Measurements from ENCODE around the gene KIAA0586. TPM values are rescaled to one million over a fixed set of nuclear protein-coding genes. Genes with fewer than 3 reads are reported as not detected.

KIAA0586 gene
- total RNA-seq, 1 experiment from 2014 or later: 23.5 TPM

DNA sequence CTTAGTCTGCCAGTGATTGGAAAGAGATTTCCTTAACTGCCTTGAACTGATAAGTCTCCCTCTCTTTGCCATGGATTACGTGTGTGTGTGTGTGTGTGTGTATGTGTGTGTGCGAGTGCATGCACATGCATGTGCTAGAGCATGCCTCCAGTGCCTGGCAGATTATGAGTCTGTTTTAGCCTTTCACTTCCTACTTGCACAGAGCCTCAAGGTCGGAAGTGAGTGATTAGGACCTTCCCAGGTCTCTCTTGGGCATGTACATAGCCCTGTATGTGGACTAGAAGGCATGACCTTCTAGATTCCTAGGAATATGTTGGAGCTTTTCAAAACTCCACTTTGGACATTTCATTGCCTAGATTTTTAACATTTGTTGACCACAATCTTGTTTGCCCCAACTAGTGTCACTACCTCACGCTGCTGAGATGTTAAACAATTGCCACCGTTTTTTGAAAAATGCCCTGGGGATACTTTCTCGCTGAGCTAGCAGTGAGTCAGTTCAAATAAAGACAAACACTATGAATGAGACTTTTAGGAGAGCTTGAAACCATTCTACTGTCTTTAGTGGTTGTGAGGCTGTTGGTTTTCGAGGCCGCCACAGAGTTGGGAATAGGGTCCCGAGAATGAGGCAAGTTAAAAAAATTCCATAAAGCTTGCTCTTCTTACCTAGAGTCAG, 28.2 kb downstream of the KIAA0586 start (continued):
- TF ChIP-seq, protein P1, sequence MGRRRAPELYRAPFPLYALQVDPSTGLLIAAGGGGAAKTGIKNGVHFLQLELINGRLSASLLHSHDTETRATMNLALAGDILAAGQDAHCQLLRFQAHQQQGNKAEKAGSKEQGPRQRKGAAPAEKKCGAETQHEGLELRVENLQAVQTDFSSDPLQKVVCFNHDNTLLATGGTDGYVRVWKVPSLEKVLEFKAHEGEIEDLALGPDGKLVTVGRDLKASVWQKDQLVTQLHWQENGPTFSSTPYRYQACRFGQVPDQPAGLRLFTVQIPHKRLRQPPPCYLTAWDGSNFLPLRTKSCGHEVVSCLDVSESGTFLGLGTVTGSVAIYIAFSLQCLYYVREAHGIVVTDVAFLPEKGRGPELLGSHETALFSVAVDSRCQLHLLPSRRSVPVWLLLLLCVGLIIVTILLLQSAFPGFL (CRISPR knock-in tag; IDR thresholded peaks at IDR 0.05; ENCODE audit: borderline replicate concordance): no peak
- TF ChIP-seq, protein P2, sequence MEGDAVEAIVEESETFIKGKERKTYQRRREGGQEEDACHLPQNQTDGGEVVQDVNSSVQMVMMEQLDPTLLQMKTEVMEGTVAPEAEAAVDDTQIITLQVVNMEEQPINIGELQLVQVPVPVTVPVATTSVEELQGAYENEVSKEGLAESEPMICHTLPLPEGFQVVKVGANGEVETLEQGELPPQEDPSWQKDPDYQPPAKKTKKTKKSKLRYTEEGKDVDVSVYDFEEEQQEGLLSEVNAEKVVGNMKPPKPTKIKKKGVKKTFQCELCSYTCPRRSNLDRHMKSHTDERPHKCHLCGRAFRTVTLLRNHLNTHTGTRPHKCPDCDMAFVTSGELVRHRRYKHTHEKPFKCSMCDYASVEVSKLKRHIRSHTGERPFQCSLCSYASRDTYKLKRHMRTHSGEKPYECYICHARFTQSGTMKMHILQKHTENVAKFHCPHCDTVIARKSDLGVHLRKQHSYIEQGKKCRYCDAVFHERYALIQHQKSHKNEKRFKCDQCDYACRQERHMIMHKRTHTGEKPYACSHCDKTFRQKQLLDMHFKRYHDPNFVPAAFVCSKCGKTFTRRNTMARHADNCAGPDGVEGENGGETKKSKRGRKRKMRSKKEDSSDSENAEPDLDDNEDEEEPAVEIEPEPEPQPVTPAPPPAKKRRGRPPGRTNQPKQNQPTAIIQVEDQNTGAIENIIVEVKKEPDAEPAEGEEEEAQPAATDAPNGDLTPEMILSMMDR (IDR thresholded peaks at IDR 0.05): no peak
- TF ChIP-seq, protein P3, sequence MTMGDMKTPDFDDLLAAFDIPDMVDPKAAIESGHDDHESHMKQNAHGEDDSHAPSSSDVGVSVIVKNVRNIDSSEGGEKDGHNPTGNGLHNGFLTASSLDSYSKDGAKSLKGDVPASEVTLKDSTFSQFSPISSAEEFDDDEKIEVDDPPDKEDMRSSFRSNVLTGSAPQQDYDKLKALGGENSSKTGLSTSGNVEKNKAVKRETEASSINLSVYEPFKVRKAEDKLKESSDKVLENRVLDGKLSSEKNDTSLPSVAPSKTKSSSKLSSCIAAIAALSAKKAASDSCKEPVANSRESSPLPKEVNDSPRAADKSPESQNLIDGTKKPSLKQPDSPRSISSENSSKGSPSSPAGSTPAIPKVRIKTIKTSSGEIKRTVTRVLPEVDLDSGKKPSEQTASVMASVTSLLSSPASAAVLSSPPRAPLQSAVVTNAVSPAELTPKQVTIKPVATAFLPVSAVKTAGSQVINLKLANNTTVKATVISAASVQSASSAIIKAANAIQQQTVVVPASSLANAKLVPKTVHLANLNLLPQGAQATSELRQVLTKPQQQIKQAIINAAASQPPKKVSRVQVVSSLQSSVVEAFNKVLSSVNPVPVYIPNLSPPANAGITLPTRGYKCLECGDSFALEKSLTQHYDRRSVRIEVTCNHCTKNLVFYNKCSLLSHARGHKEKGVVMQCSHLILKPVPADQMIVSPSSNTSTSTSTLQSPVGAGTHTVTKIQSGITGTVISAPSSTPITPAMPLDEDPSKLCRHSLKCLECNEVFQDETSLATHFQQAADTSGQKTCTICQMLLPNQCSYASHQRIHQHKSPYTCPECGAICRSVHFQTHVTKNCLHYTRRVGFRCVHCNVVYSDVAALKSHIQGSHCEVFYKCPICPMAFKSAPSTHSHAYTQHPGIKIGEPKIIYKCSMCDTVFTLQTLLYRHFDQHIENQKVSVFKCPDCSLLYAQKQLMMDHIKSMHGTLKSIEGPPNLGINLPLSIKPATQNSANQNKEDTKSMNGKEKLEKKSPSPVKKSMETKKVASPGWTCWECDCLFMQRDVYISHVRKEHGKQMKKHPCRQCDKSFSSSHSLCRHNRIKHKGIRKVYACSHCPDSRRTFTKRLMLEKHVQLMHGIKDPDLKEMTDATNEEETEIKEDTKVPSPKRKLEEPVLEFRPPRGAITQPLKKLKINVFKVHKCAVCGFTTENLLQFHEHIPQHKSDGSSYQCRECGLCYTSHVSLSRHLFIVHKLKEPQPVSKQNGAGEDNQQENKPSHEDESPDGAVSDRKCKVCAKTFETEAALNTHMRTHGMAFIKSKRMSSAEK (CRISPR knock-in tag; IDR thresholded peaks at IDR 0.05; ENCODE audit: borderline replicate concordance): no peak
- TF ChIP-seq NR3C1 (CRISPR knock-in tag; conservative IDR thresholded peaks at IDR 0.05; ENCODE audit: low read depth): no peak
- no peak for TF ChIP-seq TEAD1 (CRISPR knock-in tag; IDR thresholded peaks at IDR 0.05)

DNA sequence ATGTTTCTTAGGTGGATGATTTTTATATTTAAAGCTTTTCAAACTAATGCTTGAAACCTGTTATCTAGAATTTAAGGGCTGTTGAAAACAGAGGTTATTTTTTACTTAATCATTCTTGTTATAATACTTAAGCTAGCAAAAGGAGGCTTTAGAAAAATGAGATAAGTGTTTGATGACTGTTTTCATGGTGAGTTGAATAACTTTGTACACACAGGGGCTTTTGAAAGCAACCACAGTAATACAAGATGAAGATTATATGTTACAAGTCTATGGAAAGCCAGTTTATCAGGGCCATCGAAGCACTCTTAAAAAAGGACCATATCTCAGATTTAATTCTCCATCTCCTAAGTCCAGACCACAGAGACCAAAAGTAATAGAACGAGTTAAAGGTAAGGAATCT, 33.3 kb downstream of the KIAA0586 start:
- ATAC-seq: no peak
- no peaks in the 10 kb centered on the region for H3K27me3 Mint-ChIP-seq (ENCODE audit: low read depth)
- no peaks in the 10 kb centered on the region for H3K9me3 Mint-ChIP-seq
- H3K4me3 Mint-ChIP-seq: no peak overlapping the region
- no peak for DNase-seq (ENCODE audit: low spot score)
- H3K27ac Mint-ChIP-seq: no peak overlapping the region
- ChIA-PET POLR2A (no interaction called here), CTCF (no interaction called here)
- no peaks in the 10 kb centered on the region for H3K4me1 Mint-ChIP-seq
- H3K36me3 Mint-ChIP-seq: peaks cover 14% of the 10 kb centered on the region
- TF ChIP-seq, protein P4, sequence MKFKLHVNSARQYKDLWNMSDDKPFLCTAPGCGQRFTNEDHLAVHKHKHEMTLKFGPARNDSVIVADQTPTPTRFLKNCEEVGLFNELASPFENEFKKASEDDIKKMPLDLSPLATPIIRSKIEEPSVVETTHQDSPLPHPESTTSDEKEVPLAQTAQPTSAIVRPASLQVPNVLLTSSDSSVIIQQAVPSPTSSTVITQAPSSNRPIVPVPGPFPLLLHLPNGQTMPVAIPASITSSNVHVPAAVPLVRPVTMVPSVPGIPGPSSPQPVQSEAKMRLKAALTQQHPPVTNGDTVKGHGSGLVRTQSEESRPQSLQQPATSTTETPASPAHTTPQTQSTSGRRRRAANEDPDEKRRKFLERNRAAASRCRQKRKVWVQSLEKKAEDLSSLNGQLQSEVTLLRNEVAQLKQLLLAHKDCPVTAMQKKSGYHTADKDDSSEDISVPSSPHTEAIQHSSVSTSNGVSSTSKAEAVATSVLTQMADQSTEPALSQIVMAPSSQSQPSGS (CRISPR knock-in tag; IDR thresholded peaks at IDR 0.05; ENCODE audit: borderline replicate concordance, low read depth): no peak
- TF ChIP-seq HMGA2 (CRISPR knock-in tag; IDR thresholded peaks at IDR 0.05) (no peak), GABPB1 (CRISPR knock-in tag; IDR thresholded peaks at IDR 0.05) (no peak), IRF2 (CRISPR knock-in tag; IDR thresholded peaks at IDR 0.05; ENCODE audit: borderline replicate concordance, low read depth) (no peak), TEAD4 (CRISPR knock-in tag; IDR thresholded peaks at IDR 0.05) (no peak), MXD4 (CRISPR knock-in tag; IDR thresholded peaks at IDR 0.05; ENCODE audit: borderline replicate concordance) (no peak), ZNF263 (CRISPR knock-in tag; IDR thresholded peaks at IDR 0.05; ENCODE audit: low read depth) (no peak), CBFB (CRISPR knock-in tag; IDR thresholded peaks at IDR 0.05; ENCODE audit: low read depth) (no peak), TP53 (CRISPR knock-in tag; IDR thresholded peaks at IDR 0.05) (no peak), ZNF671 (CRISPR knock-in tag; IDR thresholded peaks at IDR 0.05) (no peak)
- TF ChIP-seq, protein P5, sequence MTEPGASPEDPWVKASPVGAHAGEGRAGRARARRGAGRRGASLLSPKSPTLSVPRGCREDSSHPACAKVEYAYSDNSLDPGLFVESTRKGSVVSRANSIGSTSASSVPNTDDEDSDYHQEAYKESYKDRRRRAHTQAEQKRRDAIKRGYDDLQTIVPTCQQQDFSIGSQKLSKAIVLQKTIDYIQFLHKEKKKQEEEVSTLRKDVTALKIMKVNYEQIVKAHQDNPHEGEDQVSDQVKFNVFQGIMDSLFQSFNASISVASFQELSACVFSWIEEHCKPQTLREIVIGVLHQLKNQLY (CRISPR knock-in tag; IDR thresholded peaks at IDR 0.05): no peak
- TF ChIP-seq, protein P6, sequence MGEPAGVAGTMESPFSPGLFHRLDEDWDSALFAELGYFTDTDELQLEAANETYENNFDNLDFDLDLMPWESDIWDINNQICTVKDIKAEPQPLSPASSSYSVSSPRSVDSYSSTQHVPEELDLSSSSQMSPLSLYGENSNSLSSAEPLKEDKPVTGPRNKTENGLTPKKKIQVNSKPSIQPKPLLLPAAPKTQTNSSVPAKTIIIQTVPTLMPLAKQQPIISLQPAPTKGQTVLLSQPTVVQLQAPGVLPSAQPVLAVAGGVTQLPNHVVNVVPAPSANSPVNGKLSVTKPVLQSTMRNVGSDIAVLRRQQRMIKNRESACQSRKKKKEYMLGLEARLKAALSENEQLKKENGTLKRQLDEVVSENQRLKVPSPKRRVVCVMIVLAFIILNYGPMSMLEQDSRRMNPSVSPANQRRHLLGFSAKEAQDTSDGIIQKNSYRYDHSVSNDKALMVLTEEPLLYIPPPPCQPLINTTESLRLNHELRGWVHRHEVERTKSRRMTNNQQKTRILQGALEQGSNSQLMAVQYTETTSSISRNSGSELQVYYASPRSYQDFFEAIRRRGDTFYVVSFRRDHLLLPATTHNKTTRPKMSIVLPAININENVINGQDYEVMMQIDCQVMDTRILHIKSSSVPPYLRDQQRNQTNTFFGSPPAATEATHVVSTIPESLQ (CRISPR knock-in tag; IDR thresholded peaks at IDR 0.05): no peak
- TF ChIP-seq, protein P7, sequence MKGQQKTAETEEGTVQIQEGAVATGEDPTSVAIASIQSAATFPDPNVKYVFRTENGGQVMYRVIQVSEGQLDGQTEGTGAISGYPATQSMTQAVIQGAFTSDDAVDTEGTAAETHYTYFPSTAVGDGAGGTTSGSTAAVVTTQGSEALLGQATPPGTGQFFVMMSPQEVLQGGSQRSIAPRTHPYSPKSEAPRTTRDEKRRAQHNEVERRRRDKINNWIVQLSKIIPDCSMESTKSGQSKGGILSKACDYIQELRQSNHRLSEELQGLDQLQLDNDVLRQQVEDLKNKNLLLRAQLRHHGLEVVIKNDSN (CRISPR knock-in tag; IDR thresholded peaks at IDR 0.05): no peak
- TF ChIP-seq, protein P8, sequence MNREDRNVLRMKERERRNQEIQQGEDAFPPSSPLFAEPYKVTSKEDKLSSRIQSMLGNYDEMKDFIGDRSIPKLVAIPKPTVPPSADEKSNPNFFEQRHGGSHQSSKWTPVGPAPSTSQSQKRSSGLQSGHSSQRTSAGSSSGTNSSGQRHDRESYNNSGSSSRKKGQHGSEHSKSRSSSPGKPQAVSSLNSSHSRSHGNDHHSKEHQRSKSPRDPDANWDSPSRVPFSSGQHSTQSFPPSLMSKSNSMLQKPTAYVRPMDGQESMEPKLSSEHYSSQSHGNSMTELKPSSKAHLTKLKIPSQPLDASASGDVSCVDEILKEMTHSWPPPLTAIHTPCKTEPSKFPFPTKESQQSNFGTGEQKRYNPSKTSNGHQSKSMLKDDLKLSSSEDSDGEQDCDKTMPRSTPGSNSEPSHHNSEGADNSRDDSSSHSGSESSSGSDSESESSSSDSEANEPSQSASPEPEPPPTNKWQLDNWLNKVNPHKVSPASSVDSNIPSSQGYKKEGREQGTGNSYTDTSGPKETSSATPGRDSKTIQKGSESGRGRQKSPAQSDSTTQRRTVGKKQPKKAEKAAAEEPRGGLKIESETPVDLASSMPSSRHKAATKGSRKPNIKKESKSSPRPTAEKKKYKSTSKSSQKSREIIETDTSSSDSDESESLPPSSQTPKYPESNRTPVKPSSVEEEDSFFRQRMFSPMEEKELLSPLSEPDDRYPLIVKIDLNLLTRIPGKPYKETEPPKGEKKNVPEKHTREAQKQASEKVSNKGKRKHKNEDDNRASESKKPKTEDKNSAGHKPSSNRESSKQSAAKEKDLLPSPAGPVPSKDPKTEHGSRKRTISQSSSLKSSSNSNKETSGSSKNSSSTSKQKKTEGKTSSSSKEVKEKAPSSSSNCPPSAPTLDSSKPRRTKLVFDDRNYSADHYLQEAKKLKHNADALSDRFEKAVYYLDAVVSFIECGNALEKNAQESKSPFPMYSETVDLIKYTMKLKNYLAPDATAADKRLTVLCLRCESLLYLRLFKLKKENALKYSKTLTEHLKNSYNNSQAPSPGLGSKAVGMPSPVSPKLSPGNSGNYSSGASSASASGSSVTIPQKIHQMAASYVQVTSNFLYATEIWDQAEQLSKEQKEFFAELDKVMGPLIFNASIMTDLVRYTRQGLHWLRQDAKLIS (CRISPR knock-in tag; IDR thresholded peaks at IDR 0.05; ENCODE audit: borderline replicate concordance): no peak
